Dermis blood vessel endothelial cell (primary cell): ENCODE data around the gene OSBPL2. TPM values are rescaled to one million over a fixed set of nuclear protein-coding genes. Genes with fewer than 3 reads are reported as not detected.

Source experiments
- DNase-seq: peaks from one replicate; pipeline ENCODE4 v3.0.0; 2010
- total RNA-seq: library from RNA; depleted of rRNA; stranded (reverse); fragments of >200 nt; gene quantifications from 2 replicates; pipeline ENCODE4 v1.2.3, GENCODE V29; 2014

The OSBPL2 gene
- total RNA-seq, 1 donor from 2014 or later = 35.7 TPM

DNA sequence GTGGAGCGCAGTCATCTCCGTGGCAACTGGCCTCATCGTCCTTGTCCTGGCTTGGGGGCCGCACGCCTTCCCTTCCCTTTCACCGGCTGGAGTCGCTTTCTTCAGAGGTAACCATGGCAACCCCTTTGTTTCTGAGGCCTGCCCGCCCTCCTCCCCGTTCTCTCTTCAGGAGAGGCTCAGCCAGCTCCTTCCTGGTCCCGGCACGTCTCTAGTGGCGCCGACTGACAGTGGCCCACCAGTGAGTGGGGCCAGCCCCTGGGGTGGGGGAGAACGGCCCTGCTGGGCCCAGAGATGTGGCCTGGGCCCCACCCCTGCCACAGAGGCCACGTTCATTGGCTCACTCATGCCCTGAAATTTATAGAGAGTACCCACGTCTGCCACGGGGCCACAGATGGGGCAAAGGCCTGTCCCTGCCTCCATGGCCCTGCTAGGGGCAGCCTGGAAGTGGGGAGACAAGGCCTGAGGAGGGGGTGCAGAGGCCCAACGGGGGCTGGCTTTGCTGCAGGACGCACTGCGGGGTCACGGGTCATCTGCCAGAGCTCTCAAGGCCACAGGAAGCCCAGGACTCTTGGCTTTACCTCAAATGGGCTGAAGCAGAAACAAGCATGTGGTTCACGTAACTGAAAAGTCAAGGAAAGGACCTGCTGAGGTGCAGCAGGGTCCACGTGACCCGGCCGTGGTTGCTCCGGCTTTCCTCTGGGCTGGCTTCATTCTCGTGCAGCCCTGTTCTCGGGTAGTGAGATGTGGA, 1.4 kb upstream of the OSBPL2 start:
- no peak for DNase-seq

DNA sequence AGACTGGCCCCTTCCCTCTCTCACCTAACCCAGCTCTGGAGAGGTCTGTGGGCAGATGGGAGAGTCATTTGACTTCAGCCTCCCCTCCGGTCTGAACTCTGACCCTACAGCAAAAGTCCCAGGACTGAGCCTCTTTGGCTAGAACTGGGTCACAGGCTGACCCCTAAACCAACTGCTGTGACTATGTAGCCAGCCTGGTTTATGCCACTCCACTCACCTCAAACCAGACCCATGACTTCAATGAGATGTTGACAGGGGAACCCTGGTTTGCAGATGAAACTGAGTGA, 864 bp upstream of the OSBPL2 start:
- no peak for DNase-seq

DNA sequence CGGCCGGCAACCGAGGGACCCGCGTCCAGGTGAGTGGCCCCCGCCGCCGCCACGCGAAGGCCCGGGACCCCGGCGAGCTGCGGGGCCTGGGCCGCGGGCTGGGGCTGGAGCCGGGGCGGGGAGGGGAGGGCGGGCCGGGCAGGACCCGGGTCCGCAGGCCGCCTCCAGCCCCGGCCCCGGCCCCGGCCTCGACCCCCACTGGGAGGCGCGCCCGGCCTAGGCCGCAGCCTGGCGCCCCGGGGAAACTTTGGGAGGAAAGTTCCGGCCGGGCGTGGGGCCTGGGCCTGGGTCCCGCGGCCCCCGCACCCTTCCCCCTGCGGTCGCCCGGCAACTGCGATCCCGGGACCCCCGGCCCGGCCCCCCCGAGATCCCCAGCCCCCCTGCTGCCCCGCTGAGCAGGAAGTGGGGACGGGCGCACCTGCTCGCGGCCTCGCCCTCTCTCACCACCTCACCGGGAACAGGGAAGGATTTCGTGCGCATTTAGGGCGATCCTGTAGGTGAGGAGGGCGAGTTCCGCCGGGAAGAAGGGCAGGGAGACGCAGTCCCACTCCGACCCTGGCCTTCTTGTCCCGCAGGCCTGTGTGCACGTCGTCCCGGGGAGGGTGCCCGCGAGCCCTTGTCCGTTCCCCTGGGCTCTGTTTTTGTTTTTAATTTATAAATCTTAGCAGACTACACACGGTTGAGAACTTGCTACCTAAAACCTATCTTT, 402 bp downstream of the OSBPL2 start:
- DNase-seq = peak; percentile 21

DNA sequence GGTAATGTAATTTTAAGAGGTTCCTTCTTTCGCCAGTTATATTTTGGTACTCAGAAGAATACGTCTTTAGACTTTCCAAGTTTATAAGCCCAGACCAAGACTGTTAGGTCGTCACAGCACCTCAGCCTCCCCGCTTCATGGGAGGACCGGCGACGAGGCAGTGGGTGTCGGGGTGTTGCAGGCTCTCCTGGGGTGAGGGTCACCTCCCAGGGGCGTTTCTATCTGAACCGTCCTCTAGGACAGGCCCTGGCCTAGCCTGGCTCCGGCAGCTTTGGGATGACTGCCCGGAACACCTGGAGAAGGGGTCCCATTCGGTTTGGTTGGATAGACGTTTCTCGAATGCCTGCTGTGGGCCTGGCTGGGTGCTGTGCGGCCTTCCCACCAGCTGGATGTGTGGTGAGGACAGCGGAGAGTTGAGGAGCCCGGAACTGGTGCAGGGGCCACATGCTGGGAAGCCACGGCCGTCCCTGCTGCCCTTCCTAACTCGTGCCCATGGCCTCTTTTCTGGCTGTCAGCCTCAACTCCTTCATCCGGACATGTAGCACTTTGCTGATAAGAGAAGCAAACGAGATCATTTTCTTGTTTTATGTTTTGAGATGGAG, 1.1 kb downstream of the OSBPL2 start:
- no peak for DNase-seq

DNA sequence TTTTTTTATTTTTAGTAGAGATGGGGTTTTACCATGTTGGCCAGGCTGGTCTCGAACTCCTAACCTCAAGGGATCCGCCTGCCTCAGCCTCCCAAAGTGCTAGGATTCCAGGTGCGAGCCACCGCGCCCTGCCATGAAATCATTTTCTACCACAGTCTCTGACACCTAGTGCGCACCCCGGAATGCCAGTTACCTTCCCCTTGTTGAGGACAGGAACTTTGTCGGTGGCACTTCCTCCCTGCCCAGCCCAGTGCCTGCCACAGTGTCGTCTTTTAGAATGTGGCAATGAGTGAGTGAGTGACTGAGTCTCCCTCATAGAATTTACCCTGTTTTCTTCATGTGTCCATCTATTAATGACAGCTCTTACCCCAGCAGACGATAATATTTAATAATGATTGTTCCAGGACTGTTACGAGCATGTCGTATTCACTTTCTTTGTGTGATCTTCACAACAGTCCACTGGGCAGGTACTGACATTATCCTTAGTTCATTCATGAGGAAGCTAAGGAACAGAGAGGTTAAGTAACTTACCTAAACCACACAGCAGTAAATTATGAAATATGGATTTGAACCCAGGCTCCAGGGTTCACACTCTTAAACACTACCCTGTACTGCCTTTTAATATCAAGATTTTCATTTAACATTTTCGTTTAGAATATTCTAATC, 1.8 kb downstream of the OSBPL2 start:
- DNase-seq = no peak

DNA sequence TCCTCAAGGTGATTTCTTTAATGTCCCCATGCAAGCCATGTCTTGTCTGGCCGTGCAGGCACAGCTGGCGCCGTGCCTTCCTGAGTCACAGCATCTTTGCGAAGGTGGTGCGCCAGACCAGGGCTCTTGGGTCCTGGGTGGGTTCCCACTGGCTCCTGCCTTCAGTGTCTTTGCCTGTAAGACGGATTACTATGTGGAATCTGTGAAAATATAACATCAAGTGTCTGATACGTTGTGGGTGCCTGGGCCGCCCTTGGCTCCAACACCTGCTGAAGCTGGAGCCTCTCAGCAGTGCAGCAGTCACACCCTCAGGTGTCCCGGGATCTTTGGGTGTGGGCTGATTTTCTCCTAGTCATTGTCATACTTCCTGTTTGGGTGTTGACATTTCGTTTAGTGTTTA, 3.2 kb downstream of the OSBPL2 start:
- DNase-seq = no peak

DNA sequence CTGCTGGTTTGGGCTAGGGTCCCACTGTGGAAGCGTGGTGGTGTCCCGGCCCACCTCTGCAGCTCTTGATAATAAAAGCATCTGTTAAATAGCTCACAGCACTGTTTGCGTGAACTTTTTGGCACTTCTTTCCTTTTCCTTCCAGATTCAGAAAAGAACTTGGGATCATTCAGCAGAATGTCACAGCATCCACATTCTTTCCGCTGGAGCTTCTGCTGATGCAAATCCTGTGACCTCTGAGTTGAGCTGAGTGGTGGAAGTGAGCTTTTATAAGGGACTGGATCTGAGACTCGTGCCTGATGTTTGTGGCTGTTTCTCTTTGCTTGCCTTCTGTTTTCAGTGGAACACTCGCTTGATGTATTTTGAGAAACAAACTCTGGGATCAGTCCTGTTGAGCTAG, 3.9 kb downstream of the OSBPL2 start:
- peak; percentile 31 for DNase-seq

DNA sequence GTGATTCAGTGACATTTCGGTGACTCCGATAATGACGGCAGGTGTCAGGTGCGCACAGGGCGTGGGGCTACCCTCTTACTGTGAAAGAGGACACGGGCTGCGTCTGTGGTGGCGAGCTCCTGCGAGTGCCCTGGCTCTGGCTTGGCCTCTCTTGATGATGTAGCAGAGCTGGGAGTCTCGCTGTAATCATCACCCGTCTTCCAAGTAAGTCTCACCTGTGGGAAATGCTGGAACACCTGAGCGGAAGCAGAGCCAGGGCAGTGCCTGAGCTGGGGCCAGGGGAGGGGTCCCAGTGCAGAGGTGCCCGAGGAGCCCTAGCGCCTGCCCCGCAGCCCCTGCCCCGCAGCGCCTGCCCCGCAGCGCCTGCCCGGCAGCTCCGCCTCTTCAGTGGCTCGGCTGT, 4.8 kb downstream of the OSBPL2 start:
- no peak for DNase-seq

DNA sequence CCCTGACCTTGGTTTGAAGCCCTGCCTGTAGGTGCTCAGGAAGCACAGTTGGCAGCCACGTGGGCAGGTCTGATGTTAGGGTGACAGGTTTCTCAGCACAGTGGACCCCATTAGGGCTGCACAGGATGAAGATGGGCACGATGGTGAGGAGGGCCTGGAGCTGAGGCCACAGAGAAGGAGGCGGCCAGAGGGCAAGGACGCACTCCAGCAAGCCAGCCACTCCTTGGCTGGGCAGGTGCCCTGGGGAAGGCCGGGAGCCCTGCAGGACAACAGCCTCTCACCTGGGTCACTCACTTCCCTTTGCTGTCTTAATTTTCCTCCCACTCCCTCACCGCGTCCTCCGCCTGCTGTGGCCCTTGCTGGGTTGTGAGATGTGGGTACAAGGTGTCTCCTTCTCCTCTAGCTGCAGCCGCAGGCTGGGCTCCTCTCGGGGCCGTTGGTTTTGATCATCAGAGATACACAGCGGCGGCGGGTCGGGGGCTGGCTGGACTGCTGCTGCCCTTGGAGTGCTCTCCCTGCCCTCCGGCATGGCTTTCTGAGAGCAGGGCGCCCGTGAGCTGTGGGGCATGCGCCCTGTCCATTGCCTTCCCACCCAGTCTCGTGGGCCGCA, 5.7 kb downstream of the OSBPL2 start:
- no peak for DNase-seq

DNA sequence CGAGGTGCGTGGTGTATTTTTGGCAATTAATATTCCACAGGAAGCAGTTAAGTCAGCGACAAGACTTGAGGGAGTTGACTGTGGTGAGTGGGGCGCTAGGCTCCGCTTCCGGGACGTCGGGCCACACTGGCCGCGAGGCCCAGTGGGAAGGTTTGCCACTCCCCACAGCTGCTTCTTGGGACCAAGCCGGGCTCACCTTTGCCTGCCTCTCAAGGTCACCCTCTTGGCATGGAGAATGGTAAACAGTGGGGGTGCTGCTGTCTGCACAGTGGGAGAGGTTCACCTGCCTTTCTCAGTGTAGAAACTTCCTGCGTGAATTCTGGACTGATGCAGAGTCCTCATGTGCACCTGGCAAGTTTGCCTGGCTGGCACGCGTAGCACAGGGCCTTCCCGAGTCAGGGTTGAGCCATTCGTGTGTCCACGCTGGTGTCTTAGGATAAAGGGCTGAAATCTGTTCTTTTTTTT, 6.4 kb downstream of the OSBPL2 start:
- DNase-seq = no peak

DNA sequence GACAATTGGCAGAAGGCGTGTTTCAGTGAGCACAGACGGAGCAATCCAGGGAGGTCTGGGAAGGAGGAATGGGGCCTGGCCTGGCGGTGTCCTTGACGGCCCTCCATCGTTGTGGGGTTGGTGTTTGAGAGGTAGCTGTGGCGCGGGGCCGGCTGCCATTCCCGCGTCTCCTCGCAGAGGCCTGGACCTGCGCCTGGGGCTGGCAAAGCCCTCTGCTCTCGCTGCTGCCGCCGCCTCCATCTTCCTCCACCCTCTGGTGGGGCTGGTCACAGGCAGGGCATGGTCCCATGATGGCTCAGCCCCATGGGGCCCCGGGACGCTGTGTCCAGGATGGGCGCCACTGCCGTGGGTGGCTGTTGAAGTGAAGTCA, 7.6 kb downstream of the OSBPL2 start:
- no peak for DNase-seq

DNA sequence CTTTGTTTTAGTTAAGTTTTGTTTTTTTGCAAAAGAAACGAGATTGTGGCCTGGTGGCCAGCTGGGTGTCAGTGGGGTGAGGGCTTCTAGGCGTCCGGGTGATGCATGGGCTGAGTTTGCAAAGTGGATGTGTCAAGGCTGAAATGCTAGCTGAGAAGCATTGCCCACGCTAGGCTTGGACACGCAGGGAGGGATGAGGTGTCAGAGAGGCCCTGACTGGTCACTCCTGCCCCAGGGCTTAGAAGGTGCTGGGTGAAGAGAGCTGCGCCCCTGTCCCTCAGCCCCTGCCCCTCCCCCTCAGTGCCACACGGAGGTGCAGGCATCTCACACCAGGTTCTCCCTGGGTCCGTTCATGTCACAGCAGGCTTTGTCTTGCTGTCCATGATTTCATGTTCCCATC, 8.1 kb downstream of the OSBPL2 start:
- DNase-seq = no peak

DNA sequence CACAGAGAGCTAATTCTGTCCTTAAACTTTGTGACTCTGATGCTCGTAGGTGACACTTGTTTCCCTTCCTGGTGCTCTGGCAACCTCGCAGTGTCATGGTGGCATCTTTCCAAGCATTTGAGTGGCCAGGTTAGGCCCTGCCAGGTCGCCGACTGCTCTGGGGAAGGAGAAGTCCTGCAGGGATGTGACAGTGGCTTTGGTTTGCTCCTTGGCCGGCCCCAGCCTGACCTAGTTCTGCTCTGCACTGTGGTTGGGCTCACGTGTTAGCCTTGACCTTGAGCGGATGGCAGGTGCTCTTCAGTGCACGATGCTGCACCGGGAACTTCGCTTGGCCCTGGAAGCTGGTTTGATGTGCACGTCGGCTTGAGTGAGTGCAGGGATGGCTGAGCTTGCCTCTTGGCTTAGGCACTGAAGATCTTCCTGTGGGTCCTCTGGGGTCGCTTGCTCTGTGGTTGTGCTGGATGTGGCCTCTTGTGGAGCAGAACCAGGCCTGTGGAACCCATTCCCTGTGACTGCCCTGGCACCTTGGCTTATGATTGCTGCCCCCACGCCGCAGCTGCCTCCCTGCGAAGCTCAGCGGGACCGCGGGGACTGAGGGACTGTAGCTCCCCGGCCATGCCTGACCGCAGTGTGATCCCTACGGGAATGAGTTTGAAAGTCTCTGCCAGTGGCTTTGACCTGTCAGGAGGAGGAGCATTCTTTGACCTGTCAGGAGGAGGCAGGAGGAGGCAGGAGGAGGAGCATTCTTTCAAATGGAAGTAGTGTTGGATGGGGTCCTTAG, 8.7 kb downstream of the OSBPL2 start:
- DNase-seq = no peak

DNA sequence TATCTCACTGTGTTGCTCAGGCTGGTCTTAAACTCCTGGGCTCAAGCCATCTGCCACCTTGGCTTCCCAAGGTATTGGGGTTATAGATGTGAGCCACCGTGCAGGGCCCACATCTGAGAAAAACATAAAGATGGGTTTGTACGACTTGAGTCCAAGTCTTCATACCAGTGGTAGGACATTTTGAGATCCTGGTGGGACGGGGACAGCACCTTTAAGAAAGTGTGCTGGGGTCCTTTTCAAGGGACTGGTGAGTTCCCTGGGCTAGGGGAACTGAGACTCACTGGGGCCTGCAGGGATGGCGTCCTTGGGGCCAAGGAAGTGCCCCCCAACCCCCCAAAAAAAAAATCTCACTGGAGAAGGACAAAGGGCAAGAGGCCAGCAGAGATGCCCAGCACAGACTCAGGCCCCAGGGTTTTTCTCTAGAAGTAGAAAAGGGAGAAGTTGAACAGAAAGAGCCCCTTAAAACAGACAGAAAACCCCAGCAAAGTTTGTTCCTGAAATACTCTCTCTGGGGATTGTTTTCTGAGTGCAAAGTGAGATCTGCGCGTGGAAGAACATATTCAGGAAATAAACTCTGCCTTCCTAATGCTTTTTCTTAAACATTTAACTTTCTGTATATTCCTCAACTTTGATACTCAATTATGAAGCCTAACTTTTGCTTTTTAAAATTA, 10.7 kb downstream of the OSBPL2 start:
- DNase-seq = no peak

DNA sequence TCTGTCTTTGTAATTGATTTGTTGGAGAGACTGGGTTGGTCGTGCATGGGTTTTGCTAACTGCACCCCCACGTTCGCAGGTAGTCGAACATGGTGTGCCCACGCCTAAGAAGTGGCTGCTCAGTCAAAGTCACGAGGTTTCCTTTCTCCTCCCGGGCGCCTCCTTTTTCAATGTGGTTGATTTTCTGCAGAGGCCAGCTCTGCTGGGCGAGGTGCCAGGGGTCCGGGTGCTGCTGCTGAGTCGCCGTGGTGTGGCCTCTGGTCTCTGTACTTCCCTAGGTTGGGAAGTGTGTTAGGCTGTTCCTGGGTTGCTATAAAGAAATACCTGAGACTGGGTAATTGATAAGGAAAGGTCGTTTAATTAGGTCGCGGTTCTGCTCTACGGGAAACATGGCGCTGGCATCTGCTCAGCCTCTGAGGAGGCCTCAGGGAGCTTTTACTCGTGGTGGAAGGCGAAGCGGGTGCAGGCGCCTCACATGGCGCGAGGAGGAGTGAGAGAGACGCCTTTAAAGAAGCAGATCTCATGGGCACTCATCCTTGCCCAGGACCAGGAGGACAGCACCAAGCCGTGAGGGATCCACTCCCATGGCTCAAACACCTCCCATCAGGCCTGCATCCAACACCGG, 14.1 kb downstream of the OSBPL2 start:
- no peak for DNase-seq

DNA sequence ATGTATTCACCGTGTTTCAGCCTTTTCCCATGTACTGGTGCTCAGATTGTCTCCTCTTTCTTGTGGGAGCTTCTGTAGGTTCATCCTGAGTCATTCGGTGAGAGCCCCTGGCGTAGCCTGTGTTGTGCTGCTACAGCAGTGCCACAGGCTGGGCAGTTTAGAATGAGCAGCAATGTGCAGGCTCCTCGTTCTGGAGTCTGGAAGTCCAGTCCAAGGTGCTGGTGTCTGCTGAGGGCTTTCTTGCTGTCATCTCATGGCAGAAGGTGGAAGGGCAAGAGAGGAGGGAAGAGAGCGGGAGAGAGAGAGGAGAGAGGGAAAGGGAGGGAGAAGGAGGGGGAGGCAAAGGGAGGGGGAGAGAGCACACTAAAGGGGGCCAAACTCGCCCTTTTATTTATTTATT, 15.1 kb downstream of the OSBPL2 start:
- no peak for DNase-seq

DNA sequence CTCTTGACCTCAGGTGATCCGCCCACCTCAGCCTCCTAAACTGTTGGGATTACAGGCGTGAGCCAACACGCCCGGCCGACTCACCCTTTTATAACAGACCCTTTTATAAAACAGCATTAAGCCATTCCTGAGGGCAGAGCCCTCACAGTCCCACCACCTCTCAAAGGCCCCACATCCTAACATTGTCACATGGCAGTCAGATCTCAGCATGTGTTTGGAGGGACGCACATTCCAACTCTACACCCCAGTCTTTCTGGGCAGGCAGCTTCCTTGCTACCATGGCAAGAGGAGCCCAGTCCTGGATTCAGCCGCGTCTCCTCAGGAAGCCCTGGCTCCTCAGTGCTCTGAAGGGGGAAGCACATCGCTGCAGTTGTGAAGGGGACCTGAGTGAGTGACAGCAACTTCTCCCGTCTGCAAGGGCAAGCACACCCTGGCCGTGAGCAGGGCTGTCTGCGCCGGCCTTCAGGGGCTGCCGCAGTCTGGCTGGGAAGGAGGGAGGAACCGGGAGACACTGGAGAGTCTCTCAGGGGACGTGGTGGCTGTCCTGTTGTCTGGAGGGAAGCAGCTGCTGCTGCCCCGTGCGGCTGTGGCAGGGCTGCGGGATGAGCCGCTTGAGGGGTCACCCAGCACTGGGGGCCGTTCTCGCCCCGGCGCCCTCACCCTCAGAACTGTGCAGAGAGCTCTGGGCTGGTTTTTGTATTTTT, 15.9 kb downstream of the OSBPL2 start:
- no peak for DNase-seq

DNA sequence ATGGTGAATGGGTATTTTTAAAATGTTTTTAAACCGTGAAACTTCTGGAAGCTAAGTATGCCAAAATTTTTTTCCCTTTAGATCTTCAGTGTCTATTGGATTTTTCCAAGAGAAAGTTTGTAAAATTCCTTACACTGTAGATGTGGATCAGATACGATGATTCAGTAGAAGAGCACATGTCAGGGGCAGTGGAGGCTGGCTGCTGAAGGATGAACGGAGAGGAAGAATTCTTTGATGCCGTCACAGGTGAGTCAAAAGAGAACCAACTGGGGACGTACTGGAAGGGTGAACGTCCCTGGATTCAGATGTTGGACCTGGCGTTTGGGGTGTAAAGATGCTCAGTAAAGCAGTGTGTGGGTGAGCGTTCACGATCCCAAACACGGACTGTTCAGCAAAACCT, 17.7 kb downstream of the OSBPL2 start:
- no peak for DNase-seq

DNA sequence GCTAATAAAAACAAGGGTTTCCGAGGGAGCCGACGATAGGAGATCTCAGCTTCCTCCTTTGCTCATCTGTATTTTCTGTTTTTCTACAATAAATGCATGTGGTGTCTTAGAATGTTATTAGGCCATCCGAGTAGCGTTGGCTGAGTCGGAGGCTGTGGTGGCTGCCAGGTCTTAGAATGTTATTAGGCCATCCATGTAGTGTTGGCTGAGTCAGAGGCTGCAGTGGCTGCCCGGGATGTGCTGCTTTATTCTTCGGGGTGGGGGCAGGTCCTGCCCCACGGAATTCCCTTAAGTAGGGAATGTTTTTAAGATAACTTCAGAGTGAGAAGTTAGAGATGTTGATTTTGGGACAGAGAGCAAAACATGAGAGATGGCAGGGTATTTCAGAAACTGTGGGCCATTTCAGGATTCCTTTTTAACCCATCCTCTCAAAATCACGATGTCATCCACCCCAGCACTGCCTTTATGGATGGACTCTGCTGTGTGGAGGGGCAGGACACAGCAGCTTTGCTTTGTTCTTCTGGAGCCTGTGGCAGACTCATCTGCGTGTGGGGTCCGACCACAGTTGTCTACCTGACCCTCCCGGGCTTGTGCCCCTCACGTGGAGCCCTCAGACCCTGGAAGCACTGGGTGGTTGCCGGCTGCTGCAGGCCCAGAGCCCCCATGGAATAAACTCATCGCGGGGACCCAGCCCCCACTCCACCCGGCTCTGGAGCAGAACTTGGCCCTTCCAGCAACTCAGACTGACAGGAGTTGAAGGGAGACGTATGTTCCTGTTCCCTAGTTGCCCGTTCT, 20.4 kb downstream of the OSBPL2 start:
- DNase-seq = peak; percentile 51

DNA sequence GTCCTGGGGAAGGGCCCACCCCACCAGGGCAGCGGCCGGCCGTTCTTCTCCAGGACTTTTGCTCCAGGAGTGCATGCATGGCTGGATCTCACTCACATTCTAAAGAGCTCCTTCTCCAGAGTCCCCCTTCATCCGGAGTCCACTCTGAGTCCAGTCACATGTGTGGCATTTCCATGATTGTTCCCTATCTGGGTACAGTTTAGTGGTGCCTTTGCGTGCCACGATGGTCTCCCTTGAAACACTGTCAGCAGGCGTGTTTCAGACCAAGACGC, 20.9 kb downstream of the OSBPL2 start:
- DNase-seq = no peak
